Mammary epithelial cell (primary cell): ENCODE results near the gene TNKS1BP1.

Experiments used
- EZH2 ChIP-seq: IDR thresholded peaks from 2 replicates; pipeline ENCODE4 v1.6.1; 2012; ENCODE audit warnings: low read length, inconsistent platforms, borderline replicate concordance
- TF ChIP-seq, protein P1 (sequence below), 2 donors: IDR thresholded peaks in 1 of 2; conservative IDR thresholded peaks in 1 of 2; 2 replicates each; pipeline ENCODE4 v1.5.1; 2011 to 2012; ENCODE audit warnings: inconsistent platforms in 2 of 2, low read length in 2 of 2, mild to moderate bottlenecking in 2 of 2, control low read depth in 1 of 2, low read depth in 1 of 2; ENCODE audit not compliant: insufficient read depth in 1 of 2; ENCODE audit errors: extremely low read depth in 1 of 2

DNA sequence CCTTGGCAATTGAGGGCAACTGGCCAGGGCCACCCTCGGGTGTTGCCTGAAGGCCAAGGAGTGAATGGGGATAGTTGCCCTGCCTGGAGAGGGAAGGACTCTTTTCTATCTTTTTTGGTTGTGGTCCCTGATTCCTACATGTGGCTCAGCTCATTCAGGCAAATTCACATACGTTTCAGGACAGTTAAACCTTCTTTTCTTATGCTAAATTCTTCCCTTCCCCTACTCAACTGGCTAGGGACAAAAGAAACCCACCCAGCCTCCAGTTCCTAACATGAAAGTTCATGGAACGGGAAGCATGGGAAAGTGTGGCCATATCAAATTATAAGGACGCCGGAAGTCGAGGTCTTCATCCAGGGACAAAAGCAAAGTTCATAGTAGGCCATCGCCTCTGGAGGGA, 61.4 kb downstream of the TNKS1BP1 start:
- TF ChIP-seq, protein P1, sequence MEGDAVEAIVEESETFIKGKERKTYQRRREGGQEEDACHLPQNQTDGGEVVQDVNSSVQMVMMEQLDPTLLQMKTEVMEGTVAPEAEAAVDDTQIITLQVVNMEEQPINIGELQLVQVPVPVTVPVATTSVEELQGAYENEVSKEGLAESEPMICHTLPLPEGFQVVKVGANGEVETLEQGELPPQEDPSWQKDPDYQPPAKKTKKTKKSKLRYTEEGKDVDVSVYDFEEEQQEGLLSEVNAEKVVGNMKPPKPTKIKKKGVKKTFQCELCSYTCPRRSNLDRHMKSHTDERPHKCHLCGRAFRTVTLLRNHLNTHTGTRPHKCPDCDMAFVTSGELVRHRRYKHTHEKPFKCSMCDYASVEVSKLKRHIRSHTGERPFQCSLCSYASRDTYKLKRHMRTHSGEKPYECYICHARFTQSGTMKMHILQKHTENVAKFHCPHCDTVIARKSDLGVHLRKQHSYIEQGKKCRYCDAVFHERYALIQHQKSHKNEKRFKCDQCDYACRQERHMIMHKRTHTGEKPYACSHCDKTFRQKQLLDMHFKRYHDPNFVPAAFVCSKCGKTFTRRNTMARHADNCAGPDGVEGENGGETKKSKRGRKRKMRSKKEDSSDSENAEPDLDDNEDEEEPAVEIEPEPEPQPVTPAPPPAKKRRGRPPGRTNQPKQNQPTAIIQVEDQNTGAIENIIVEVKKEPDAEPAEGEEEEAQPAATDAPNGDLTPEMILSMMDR (conservative IDR thresholded peaks at IDR 0.05 in 1 of 2, IDR thresholded peaks at IDR 0.05 in 1 of 2; ENCODE audit: extremely low read depth in 1 of 2, insufficient read depth in 1 of 2, low read depth in 1 of 2, low read length in 2 of 2): no peak
- no peak for TF ChIP-seq EZH2
